Esophagus muscularis mucosa (tissue), 3 donors: Measurements from ENCODE around the gene FBLN1.

Experiments
- POLR2A ChIP-seq: fragments of 450-650 bp; IDR thresholded peaks from one replicate; pipeline ENCODE4 v1.6.1; 2017; ENCODE audit warnings: antibody characterized with exemption, moderate library complexity, mild to moderate bottlenecking, low read depth
- POLR2AphosphoS5 ChIP-seq, 2 donors: sonication (generic); formaldehyde crosslinking; IDR thresholded peaks; one replicate each; pipeline ENCODE4 v1.6.1; 2017; ENCODE audit warnings: antibody characterized with exemption in 2 of 2
- TF ChIP-seq, protein P1 (sequence below), 3 experiments: fragments of 200-600 bp in 2 of 3; fragments of 450-650 bp in 1 of 3; sonication (generic) in 2 of 3; IDR thresholded peaks; one replicate each; pipeline ENCODE4 v1.5.1; 2017 to 2019; ENCODE audit warnings: antibody characterized with exemption in 3 of 3, mild to moderate bottlenecking in 2 of 3, moderate library complexity in 1 of 3

DNA sequence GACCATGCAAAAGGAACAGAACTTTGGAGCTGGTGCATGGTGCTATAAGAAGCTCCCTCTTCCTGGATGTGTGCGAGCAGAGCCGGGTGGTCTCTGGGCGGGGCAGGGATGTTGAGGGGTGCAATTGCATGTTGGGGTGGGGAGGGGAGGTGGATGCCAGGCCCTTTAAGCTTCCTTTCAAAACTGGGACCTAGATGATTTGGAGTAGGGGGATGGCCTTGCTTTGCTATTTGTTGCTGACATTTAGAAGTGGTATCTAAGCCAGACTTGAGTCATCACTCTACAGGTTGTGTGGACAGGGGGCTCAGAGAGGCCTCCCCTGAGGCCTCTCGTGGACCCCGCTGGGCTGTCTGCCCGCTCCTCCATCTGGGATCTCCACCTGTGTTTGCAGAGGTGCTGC is 24.8 kb downstream of the FBLN1 start:
- TF ChIP-seq, protein P1, sequence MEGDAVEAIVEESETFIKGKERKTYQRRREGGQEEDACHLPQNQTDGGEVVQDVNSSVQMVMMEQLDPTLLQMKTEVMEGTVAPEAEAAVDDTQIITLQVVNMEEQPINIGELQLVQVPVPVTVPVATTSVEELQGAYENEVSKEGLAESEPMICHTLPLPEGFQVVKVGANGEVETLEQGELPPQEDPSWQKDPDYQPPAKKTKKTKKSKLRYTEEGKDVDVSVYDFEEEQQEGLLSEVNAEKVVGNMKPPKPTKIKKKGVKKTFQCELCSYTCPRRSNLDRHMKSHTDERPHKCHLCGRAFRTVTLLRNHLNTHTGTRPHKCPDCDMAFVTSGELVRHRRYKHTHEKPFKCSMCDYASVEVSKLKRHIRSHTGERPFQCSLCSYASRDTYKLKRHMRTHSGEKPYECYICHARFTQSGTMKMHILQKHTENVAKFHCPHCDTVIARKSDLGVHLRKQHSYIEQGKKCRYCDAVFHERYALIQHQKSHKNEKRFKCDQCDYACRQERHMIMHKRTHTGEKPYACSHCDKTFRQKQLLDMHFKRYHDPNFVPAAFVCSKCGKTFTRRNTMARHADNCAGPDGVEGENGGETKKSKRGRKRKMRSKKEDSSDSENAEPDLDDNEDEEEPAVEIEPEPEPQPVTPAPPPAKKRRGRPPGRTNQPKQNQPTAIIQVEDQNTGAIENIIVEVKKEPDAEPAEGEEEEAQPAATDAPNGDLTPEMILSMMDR (IDR thresholded peaks at IDR 0.05): no peak
- TF ChIP-seq POLR2A (no peak), POLR2AphosphoS5 (IDR thresholded peaks at IDR 0.05) (no peak)
